Astrocyte of the spinal cord (primary cell): ENCODE measurements around the gene GOLGA3.

Experiments
- DNase-seq: peaks from one replicate; pipeline ENCODE4 v3.0.0; 2011; ENCODE audit warnings: low read depth, low spot score
- H3K4me3 ChIP-seq: 2 replicates; pipeline ENCODE4 v1.5.1; 2011; ENCODE audit warnings: low read depth, mild to moderate bottlenecking, low read length, moderate library complexity
- CTCF ChIP-seq: IDR thresholded peaks from 2 replicates; pipeline ENCODE4 v1.5.1; 2012; ENCODE audit warnings: low read depth, mild to moderate bottlenecking, low read length, inconsistent platforms
- in situ Hi-C: cut with HindIII; loops from 2 replicates; pipeline ENCODE4 v1.10.0; 2017; ENCODE audit warnings: low sequenced_read_pairs

The GOLGA3 gene

GRCh38 chr12:132774646-132775275, 53.9 kb downstream of the GOLGA3 start:
- in situ Hi-C loops = no loop called here
- no peak overlapping the region for H3K4me3 ChIP-seq
- TF ChIP-seq CTCF = no peak
- no peak for DNase-seq

GRCh38 chr12:132774159-132774558, 54.5 kb downstream of the GOLGA3 start:
- no peak for TF ChIP-seq CTCF
- DNase-seq = no peak
- no peak overlapping the region for H3K4me3 ChIP-seq
- in situ Hi-C loops = no loop called here

GRCh38 chr12:132773077-132773955, 55.4 kb downstream of the GOLGA3 start:
- in situ Hi-C loops = no loop called here
- no peak for TF ChIP-seq CTCF
- no peak for DNase-seq
- H3K4me3 ChIP-seq = no peak overlapping the region

- no peak overlapping the region for H3K4me3 ChIP-seq
- DNase-seq = no peak
- no peak for TF ChIP-seq CTCF
- in situ Hi-C loops = no loop called here
Observed at GRCh38 chr12:132772606-132773005, 56.1 kb downstream of the GOLGA3 start.

- in situ Hi-C loops = no loop called here
- H3K4me3 ChIP-seq = no peak overlapping the region
- TF ChIP-seq CTCF = no peak
- DNase-seq = no peak
Observed at GRCh38 chr12:132771126-132771838, 57.4 kb downstream of the GOLGA3 start.

- TF ChIP-seq CTCF = no peak
- in situ Hi-C loops = no loop called here
- no peak overlapping the region for H3K4me3 ChIP-seq
- DNase-seq = peak; percentile 8
Observed at GRCh38 chr12:132766380-132767085, 62.1 kb downstream of the GOLGA3 start.
